ENCODE measurements around the gene FN1.
A peak's percentile ranks its signal among the peaks of the same experiment; 100 is the strongest.

The FN1 gene

GRCh38 chr2:215401896-215402379, 33.9 kb downstream of the FN1 start:
- H3K27me3 ChIP-seq = no peaks in the 10 kb centered on the region
- peaks cover 0 to 99% (median 15%) of the 10 kb centered on the region in 11 experiments; a peak in 11 of 22 replicates for H3K36me3 ChIP-seq
- H3K4me1 ChIP-seq = peaks cover 0 to 23% (median 8%) of the 10 kb centered on the region in 10 experiments; a peak in 18 of 20 replicates
- peaks cover 0 to 77% (median 0%) of the 10 kb centered on the region in 11 experiments; a peak in 5 of 22 replicates for H4K20me1 ChIP-seq
- no peak overlapping the region for H3K27ac ChIP-seq
- TF ChIP-seq Cebpa-rat (IDR thresholded peaks at IDR 0.05) = no peak
- H3K4me3 ChIP-seq = no peak overlapping the region
- H3K9me3 ChIP-seq (replicated peaks in 1 of 11) = no peaks in the 10 kb centered on the region
- H3K9ac ChIP-seq = no peak overlapping the region
- H3K4me2 ChIP-seq = peak overlapping the region in 6 of 11 experiments; percentile 8 to 30 (median 18); a peak in 4 of 22 replicates

GRCh38 chr2:215399067-215399716, 36.7 kb downstream of the FN1 start:
- H3K27me3 ChIP-seq = no peaks in the 10 kb centered on the region
- no peaks in the 10 kb centered on the region for H3K9me3 ChIP-seq (replicated peaks in 1 of 11)
- no peak overlapping the region for H3K9ac ChIP-seq
- peaks cover 0 to 99% (median 4%) of the 10 kb centered on the region in 11 experiments; a peak in 11 of 22 replicates for H3K36me3 ChIP-seq
- H3K4me1 ChIP-seq = peaks cover 0 to 29% (median 8%) of the 10 kb centered on the region in 10 experiments; a peak in 18 of 20 replicates
- H3K27ac ChIP-seq = no peak overlapping the region
- TF ChIP-seq Cebpa-rat (IDR thresholded peaks at IDR 0.05) = no peak
- no peak overlapping the region for H3K4me3 ChIP-seq
- H4K20me1 ChIP-seq = peaks cover 0 to 71% (median 0%) of the 10 kb centered on the region in 11 experiments; a peak in 6 of 22 replicates
- H3K4me2 ChIP-seq = no peak overlapping the region

- no peak for TF ChIP-seq Cebpa-rat (IDR thresholded peaks at IDR 0.05)
- no peak overlapping the region for H3K9ac ChIP-seq
- H3K4me2 ChIP-seq = no peak overlapping the region
- H3K27me3 ChIP-seq = no peaks in the 10 kb centered on the region
- no peaks in the 10 kb centered on the region for H3K9me3 ChIP-seq (replicated peaks in 1 of 11)
- H3K4me3 ChIP-seq = no peak overlapping the region
- H3K36me3 ChIP-seq = peaks cover 0 to 99% (median 0%) of the 10 kb centered on the region in 11 experiments; a peak in 11 of 22 replicates
- H3K4me1 ChIP-seq = peaks cover 0 to 29% (median 8%) of the 10 kb centered on the region in 10 experiments; a peak in 18 of 20 replicates
- no peak overlapping the region for H3K27ac ChIP-seq
- peaks cover 0 to 76% (median 0%) of the 10 kb centered on the region in 11 experiments; a peak in 5 of 22 replicates for H4K20me1 ChIP-seq
These were observed 38.1 kb downstream of the FN1 start for GRCh38 chr2:215397632-215398341.

GRCh38 chr2:215396595-215397313, 39.1 kb downstream of the FN1 start:
- Histone ChIP-seq H3K4me3 (no peak overlapping the region), H3K4me1 (peaks cover 0 to 29% (median 4%) of the 10 kb centered on the region in 10 experiments; a peak in 16 of 20 replicates), H3K36me3 (peaks cover 0 to 99% (median 0%) of the 10 kb centered on the region in 11 experiments; a peak in 11 of 22 replicates), H3K4me2 (peak overlapping the region in 5 of 11 experiments; percentile 15 to 58 (median 36); a peak in 8 of 22 replicates), H3K27me3 (no peaks in the 10 kb centered on the region), H3K9ac (no peak overlapping the region), H3K9me3 (replicated peaks in 1 of 11) (no peaks in the 10 kb centered on the region), H3K27ac (no peak overlapping the region), H4K20me1 (peaks cover 0 to 79% (median 0%) of the 10 kb centered on the region in 11 experiments; a peak in 6 of 22 replicates)
- peak in 2 of 11 experiments; percentile 25 to 29; a peak in 1 of 22 replicates for TF ChIP-seq Cebpa-rat (IDR thresholded peaks at IDR 0.05)

- H3K4me1 ChIP-seq = peaks cover 0 to 29% (median 2%) of the 10 kb centered on the region in 10 experiments; a peak in 9 of 20 replicates
- H4K20me1 ChIP-seq = peaks cover 0 to 78% (median 0%) of the 10 kb centered on the region in 11 experiments; a peak in 6 of 22 replicates
- peaks cover 0 to 100% (median 0%) of the 10 kb centered on the region in 11 experiments; a peak in 11 of 22 replicates for H3K36me3 ChIP-seq
- no peak overlapping the region for H3K4me2 ChIP-seq
- H3K27ac ChIP-seq = no peak overlapping the region
- no peaks in the 10 kb centered on the region for H3K9me3 ChIP-seq (replicated peaks in 1 of 11)
- no peak for TF ChIP-seq Cebpa-rat (IDR thresholded peaks at IDR 0.05)
- no peak overlapping the region for H3K9ac ChIP-seq
- no peak overlapping the region for H3K4me3 ChIP-seq
- H3K27me3 ChIP-seq = no peaks in the 10 kb centered on the region
These were observed 40.0 kb downstream of the FN1 start for GRCh38 chr2:215395687-215396460.

GRCh38 chr2:215394102-215394805, 41.6 kb downstream of the FN1 start:
- H3K27me3 ChIP-seq = no peaks in the 10 kb centered on the region
- peaks cover 0 to 100% (median 0%) of the 10 kb centered on the region in 11 experiments; a peak in 10 of 22 replicates for H3K36me3 ChIP-seq
- H3K9me3 ChIP-seq (replicated peaks in 1 of 11) = no peaks in the 10 kb centered on the region
- TF ChIP-seq Cebpa-rat (IDR thresholded peaks at IDR 0.05) = no peak
- peaks cover 0 to 79% (median 0%) of the 10 kb centered on the region in 11 experiments; a peak in 6 of 22 replicates for H4K20me1 ChIP-seq
- peaks cover 0 to 28% (median 2%) of the 10 kb centered on the region in 10 experiments; a peak in 9 of 20 replicates for H3K4me1 ChIP-seq
- H3K4me2 ChIP-seq = no peak overlapping the region
- no peak overlapping the region for H3K27ac ChIP-seq
- H3K4me3 ChIP-seq = no peak overlapping the region
- no peak overlapping the region for H3K9ac ChIP-seq

GRCh38 chr2:215392687-215393270, 43.1 kb downstream of the FN1 start:
- Histone ChIP-seq H3K9ac (no peak overlapping the region), H4K20me1 (peaks cover 0 to 82% (median 0%) of the 10 kb centered on the region in 11 experiments; a peak in 6 of 22 replicates), H3K9me3 (replicated peaks in 1 of 11) (no peaks in the 10 kb centered on the region), H3K27ac (no peak overlapping the region), H3K4me2 (no peak overlapping the region), H3K36me3 (peaks cover 0 to 100% (median 0%) of the 10 kb centered on the region in 11 experiments; a peak in 10 of 22 replicates), H3K27me3 (no peaks in the 10 kb centered on the region), H3K4me1 (peaks cover 0 to 14% (median 2%) of the 10 kb centered on the region in 10 experiments; a peak in 9 of 20 replicates), H3K4me3 (no peak overlapping the region)
- no peak for TF ChIP-seq Cebpa-rat (IDR thresholded peaks at IDR 0.05)
